Measurements from ENCODE around the gene OAF.

Gene OAF

DNA sequence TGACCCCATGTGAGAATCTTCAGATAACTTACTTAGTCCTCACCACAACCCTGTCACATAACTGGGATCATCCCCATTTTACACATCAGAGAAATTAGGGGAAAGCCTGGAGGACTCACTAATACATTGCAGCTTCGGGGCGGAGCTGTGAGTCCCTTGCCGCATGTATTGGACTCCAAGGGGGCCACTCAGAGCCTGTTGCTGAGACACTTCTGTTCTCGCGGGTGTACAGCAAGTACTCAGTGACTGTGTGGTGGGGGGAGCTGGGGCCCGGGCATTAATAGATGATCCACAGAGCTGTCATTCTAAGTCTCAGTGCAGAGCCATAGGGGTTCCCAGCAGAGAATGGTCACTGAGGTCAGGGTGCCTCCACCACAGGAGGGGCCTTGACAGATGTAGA lies 13.5 kb downstream of the OAF start:
- DNase-seq: no peak

DNA sequence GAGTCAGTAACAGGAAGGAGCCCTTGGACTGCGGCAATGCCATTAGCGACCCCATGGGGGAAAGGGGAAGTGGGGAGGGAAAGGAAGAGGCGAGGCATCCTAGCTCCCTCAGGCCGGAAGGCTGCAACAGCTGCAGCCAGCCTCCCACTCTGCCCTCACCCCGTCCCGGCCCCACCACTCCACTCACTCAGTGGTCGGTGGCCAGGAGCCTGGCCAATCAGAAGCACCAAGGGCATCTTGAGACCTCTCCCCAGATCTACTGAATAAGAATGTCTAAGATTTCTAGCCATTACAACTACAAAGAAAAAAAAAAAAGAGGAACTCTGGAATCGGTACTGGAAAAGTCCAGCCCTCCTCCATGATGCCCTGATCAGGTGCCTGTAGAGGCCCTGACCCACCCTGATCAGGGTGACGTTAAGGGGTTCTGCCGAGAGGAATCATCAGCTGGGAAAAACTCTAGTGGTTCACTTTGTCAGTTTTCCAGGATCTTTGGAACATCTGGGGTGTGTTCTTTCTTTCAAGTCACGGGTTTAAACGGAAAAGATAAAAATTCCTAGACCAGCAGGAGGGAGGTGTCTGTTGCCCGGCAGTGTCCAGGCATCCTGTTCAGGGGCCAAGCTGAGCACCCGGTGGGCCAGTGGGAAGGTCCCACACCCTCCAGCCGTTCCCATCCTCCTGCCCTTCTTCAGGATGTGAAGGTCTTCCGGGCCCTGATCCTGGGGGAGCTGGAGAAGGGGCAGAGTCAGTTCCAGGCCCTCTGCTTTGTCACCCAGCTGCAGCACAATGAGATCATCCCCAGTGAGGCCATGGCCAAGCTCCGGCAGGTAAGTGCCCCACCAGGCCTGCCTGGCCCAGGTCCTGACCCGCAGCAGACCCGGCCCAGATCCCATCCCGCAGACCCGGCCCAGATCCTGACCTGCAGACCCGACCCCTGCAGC lies 14.4 kb downstream of the OAF start:
- DNase-seq: no peak

DNA sequence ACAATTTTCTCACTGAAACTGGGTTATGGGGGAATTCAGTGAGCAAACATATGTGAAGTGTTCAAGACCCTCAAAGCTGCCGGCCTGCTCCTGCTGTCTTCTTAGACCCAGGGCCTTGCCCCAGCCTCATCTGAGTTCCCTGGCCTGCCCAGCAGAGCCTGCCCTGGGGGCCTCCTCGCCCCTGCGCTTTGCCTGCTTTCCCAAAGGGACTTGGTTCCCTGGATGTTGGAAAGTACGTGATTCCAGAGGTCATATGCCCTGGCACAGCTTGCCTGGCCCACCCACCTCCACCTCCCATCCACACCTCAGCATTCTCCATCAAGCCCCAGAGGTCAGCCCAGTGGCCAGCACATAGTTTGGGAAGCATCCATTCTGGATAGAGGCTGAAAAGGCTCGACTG lies 15.4 kb downstream of the OAF start:
- DNase-seq: no peak

DNA sequence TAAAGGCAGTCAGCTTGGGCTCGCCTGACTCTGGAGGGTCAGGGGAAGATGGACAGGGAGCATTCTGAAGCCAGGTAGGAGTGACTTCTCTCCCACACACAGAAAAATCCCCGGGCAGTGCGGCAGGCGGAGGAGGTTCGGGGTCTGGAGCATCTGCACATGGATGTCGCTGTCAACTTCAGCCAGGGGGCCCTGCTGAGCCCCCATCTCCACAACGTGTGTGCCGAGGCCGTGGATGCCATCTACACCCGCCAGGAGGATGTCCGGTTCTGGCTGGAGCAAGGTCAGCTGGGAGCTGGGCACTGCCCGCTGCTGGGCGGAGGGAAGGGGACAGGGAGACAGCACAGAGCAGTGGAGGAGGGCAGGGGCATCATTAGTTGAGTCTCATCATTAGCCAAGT lies 15.9 kb downstream of the OAF start:
- no peak for DNase-seq

DNA sequence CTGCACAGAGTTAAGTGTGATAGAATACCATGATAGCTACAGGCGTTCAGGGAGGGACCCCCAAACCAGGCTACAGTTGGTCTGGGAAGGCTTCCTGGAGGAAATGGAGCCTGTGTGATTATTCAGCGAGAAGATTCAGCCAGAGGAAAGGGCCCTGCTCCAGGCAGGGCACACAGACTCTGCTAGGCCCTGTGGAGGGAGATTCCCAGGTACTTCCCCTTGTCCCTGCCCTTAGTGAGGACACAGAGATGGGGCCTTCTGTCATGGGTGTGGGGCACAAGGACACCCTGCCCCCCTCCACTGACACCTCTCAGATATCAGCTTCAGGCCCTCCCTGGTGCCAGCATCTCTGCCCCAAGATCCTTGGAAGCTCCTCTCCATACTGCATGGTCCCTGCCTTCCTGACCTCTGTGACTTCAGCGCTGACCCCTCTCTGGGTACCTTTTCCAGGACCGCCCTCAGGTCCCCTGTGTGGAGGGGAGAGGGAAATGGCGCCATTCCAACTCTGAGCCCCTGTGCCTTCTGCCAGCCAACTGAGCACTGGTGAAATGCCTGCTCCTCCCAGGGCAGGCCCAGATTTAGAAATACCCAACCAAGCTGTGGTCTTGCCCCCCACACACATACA lies 16.5 kb downstream of the OAF start:
- no peak for DNase-seq

DNA sequence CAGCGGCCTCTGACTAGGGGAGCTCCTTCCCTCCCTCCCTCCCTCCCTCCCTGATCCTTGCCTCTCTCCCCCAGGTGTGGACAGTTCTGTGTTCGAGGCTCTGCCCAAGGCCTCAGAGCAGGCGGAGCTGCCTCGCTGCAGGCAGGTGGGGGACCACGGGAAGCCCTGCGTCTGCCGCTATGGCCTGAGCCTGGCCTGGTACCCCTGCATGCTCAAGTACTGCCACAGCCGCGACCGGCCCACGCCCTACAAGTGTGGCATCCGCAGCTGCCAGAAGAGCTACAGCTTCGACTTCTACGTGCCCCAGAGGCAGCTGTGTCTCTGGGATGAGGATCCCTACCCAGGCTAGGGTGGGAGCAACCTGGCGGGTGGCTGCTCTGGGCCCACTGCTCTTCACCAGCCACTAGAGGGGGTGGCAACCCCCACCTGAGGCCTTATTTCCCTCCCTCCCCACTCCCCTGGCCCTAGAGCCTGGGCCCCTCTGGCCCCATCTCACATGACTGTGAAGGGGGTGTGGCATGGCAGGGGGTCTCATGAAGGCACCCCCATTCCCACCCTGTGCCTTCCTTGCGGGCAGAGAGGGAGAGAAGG lies 18.1 kb downstream of the OAF start:
- no peak for DNase-seq

DNA sequence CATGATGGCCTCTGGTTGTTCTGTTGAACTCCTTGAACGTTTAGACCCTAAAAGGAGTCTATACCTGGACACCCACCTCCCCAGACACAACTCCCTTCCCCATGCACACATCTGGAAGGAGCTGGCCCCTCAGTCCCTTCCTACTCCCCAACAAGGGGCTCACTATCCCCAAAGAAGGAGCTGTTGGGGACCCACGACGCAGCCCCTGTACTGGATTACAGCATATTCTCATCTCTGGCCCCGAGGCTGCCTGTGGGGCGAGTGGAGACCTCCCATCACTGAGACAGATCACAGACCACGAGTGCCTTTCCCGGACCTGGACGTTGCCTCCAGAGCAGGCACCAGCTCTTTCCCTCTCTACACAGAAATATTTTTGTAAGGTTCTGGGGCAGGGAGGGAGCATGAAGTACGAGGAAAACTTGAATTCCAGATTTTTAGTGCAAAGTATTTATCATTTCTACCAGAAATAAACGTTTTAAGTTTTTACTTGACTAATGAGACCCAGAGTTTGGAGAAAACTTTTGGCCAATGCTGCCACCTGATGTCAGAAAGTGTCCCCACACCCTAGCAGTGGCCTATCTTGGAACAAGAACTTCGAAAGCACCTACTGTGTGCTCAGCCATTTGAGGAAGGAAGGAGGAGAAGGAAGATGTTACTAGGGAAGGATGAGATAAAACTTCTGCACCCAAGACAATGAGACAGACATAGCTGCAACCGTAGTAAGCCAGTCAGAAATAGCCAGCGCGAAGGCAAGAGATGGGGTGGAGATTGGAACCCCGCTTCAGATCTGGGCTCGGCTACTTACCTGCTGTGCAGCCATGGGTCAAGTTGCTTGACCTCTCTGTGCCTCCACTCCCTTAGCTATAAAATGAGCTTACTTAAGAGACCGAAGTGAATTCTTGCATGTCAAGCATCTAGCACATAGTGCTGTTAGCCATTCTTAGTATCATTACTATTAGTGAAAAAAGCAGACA lies 18.9 kb downstream of the OAF start:
- peak; percentile 33 for DNase-seq

DNA sequence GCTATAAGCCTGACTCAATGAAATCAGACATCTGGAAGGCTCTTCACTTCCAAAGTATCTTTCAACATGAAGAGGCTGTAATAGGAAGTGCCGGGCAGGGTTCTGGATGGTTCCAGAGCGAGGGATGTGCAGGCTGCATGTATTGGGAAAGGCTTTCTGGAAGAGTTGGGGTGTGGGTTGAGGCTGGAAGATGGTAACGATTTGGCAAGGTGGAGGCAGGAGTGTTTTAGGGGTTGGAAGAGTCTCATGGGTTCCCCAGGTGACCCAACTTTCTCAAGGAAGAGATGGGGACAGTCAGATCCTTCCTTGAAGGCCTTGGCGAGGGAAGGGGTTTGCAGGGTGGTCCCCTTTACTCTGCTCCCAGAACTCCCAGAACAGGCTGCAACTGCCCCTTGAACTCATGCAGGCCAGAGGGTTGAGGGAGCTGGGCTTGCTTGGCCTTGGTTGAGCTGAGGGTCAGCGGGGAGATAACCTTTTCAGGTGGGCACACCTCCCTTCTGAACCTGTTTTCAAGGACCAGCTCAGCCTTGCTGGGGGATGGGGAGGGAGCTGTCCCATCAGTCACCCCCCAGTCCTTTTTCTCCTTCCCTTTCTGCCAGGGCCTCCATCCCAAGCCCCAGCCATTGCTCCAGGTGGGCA lies 19.7 kb downstream of the OAF start:
- DNase-seq: no peak

DNA sequence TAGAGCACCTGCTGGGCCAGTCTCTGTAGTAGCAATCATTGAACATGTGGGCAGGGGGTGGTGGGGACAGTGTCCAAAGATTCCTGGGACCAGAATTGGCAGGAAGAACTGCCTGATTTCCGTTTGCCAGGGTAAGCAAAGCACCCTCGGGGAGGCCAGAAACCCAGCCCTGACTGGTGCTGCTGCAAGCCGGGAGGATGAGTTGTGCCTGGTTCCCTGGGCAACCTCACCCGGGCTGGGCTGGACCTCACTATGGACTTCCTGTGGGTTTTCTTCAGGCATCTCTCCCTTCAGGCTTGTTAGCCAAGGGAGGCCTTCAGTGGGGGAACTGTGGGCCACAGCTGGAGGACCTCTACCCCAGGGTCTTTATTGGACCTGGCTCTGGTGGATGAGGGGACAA lies 21.1 kb downstream of the OAF start:
- DNase-seq: no peak

DNA sequence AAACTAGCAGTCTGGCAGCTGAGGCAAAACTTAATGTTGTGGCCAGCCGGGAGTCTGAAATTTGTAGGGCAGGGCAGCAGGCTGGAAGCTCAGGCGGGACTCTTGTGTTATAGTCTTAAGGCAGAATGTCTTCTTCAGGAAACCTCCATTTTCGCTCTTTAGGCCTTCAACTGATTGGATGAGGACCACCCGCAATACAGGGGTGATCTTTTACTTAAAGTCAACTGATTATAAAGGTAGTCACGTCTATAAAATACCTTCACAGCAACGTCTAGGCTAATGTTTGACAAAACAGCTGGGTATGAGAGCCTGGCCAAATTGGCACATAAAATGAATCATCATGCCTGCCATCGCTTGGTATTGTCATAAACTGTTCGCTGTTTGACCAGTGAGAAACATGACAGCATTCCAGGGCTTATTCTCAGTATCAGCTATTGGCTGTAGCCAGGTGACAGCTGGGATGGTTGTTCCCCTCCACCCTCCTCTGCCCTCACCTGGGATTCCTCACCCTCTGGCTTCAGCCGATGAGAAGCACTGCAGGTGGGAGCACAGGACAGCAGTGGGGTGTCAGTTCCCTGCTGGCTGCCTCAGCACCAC lies 22.5 kb downstream of the OAF start:
- no peak for DNase-seq

DNA sequence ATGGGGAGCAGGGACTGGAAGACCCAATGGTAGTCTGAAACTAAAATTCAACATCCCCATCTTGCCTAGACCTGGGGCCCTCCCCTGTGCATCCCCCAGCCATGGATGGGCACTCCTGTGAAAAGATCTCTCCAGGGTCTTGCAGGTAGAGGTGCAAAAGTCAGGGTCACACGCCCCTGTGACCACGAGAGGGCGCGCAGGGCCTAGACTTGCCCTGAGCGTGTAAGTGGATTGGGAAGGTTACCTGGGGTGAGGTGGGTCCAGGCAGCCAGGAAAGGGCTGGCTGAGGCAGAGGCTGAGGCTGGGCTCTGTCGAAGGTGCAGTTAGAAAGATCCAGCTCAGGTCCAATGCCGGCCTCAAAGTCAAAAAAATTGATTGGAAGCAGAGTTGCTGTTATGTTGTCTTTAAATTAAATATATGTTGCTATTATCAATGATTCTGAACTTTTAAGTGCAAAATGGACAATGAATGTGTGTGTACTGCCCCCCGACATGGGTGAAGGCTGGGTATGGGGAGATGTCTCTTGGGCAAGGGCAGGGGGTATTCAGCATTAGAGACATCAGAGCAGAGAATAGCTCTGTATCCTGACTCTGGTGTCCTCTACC lies 24.3 kb downstream of the OAF start:
- DNase-seq: peak; percentile 35

DNA sequence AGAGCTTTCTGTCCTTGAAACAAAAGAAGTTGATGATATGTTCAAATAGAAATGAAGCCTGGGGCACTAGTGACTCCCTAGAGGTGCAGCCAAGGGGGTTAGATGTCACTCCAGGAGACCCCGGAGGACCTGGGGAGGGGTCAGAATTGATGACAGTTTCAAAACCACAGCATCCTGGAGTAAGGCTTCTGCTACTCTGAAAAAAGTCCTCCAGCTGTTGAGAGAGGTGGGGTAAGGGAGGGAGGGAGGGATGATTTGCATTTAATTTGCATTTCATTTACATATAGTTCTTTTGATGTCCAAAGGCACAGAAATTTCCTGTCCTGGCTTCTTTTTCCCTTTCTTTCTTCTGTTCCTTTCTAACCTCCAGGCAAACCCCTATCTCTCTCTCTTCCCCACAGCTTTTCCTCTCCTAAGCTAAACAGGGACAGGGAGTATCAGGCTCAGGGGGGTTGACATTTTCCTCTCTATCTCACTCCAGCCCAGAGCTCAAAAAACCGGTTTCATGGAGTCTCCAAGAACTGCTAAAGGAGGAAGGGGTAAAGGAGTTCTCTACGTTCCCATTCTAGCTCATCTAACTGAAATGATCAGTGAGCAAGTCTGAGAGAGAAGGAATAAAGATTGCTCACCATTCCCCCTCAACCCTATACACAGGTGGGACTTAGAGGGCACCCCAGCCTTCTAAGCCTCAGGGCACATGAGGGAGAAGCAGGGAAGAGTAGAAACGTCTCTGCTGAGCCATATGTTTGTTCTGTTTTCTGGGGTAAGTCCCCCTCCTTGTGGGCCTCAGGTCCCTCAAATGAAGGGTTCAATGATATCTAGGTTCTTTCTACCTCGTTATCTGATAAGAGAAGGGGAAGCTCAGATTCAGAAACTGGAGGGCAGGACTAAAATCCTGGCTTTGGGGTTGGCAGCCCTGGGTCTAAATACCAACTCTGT lies 25.6 kb downstream of the OAF start:
- peak; percentile 75 for DNase-seq

DNA sequence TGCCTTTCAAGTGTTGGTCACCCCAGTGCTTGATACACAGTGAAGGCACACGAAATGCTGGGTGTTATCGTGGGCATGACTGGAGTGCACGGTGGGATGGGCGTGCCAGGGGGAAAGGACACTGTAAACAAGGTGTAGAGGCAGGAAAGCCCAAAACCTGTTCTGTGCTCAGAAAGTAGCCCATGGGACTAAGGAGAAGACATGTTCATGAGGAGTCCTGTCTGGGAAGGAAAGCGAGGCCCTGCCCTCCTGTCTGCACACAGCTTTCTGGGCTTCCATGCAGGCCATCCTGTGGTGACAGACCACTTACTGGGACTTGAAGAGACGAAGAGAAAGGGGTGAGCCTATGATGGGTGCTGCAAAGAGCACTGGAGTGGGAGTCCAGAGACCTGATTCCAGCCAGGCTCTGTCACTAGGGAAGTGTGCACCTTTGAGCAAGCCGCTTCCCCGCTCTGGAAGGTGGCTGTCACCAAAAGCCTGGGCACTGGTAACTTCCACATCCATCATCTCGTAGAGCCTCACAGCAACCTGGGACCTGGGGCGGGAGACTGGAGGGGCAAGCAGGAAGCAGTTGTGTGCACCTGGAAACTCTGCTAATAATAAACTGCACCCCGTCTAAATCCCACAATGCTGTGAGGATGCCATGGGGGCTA lies 28.3 kb downstream of the OAF start:
- no peak for DNase-seq

DNA sequence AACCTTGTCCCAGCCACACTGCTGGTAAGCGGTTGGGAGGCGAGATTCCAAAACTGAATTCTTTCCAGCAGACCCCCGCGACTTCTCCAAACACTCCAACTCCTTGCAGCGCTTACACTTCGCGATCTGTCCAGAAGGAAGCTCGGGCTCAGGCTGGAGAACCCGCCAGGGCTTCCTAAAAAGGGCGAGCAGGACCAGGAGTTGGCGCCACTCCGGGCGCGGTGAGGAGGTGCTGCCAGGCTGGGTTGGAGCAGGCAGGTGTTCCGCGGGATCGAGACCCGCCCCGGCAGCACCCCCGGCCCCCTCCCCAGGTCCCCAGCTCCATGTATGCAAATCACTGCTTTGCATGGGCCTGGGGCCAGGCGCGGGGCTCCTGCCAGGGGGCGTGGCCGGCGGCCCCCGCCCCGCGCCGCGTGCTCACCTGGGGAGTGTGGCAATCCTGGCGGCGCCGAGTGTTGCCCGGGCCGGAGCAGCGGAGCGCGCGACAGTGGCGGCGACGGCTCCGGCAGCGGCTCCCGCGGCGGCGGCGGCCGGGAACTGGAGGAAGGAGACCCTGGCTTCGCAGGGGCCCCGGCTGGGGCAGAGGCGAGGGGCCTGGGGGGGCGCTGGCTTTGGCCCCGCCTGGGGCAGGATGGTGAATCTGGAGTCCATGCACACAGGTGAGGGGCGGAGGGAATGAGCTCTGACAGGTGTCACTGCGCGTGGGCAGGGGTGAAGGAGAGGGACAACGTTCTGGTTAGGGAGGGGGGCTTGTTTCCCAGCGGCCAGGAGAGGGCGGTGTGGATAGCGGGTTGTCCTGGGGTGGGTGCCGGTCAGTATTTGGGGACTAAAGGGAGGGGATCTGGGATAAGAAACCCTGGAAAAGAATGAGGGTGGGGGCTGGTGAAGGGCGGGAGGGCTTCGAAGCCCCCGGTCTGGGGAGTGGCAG lies 29.1 kb downstream of the OAF start, which contains the start of gene POU2F3:
TSS of gene POU2F3 (plus strand) at position 428 of the 928 bp plus-strand sequence. CDS start at position 632, 204 bp downstream.
- DNase-seq: no peak

DNA sequence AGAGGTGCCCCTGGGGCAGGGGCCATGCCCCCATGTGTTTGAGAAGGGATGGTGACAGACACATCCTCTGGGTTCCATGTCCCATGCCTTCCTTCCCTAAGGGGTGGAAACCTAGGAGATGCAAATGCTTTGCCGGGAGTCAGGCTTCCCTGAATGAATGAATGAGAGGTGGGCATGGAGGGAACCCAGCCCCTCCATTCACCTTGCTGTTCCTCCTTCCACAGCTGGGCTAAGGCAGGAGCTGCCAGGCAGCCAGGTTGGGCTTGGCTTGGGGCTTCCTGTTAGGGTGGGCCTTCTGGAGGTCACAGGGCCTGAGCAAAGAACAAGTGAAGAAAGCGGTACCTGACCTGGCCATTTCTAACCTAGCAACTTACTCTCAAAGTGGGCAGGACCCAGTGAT lies 30.0 kb downstream of the OAF start:
- DNase-seq: no peak

DNA sequence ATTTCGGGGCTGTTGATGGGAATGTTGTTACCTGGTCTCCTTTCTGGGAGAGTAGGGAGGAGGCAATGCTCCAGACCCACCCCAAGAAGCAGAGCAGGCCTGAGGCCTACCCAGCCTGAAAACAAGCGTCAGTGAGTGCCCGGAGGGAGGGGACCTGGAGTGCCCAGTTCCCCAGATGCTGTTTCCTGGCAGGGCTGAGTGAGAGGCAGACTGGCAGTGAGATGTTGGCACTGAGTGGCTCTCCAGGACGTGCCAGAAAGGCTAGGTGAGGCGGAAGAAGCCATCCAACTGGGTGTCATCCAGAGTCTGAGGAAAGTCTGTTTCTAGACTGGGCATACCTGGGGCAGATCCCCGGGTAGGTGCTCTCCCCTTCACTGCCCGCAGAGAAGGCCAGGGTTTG lies 30.4 kb downstream of the OAF start:
- no peak for DNase-seq

DNA sequence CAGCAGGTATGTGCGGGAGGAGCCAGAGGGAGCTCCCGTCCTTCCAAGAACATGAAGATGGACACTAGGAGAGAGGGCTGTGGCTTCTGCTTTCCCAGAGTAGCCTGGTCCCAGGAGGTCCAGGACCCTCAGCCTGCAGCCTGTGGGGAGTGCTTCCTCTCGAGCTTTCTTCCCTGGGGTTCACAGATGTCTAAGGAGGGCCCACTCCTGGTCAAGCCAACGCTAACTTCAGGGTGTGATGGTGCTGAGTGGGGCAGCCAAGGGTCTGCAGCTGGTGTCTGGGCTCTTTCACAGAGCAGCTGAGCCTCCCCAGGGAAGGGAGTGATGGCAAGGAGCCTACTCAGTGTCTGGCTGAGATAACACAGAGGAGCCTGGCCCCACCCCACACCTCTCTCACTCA lies 32.4 kb downstream of the OAF start:
- DNase-seq: no peak

Data from fibroblast of skin of right quadriceps (primary cell).